Central memory CD4-positive, alpha-beta T cell (primary cell): Measurements from ENCODE around the gene PYGM.

Experiments
- DNase-seq: peaks from one replicate; pipeline ENCODE4 v3.0.0; 2022

PYGM gene

DNA sequence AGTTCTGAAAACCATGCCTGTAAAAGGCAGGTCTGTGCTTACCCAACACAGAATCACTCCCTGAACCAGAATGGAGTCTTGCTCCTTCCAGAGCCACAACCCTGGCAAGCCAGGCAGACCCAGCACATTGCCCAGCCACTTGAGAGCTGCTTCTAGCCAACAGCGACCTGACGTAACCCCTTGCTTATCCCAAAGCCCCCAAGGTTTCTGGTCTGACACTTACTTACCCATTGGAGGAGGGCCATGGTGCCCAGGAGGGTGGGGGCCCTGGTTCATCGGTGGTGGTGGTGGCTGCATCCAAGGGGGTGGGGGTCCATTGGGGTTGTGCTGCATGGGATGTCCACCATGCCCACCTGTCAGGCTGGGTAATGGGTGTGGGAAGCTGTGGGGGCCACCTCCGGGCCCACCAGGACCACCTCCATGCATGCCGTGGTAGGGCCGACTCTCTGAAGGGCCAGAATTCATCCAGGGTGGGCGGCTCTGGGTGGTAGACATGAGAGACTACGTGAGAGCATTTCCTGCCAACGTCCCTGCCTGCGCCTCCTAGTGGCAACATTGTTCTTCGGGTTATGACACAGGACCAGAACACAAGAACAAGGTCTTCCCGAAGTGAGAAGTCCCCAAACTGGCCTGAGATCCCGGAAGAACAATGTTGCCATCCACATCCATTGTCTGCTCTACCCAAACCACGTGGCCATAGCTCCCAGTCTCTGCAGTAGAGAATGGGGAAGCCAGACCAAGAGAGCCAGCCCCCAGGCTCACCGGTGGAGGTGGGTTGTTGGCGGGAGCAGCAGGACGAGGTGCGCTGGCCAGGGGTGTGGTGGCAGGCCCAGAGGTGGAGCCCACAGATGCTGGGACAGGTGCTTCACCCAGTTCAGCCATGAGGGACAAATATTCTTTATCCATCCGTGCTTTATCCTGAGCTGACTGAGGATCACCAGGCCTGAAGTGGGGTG, 7.8 kb upstream of the PYGM start:
- peak; percentile 70 for DNase-seq

DNA sequence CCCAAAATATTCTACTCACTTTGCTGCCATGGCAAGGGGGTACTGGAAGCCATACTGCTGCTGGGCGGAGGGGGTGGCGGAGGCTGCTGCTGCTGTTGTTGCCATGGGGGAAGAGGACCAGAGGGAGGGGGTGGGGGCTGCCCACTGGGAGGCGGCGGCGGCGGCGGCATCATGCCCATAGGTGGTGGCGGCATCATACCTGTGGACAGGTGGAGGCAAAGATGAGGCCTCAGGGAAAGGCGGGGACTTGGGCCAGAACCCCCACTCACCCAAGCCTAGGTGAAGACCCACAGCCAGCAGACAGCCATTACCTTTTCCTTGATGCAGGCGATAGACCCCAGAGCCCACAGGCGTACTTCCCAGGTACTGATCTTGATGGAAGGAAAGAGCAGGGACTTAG, 7.1 kb upstream of the PYGM start:
- DNase-seq = no peak

DNA sequence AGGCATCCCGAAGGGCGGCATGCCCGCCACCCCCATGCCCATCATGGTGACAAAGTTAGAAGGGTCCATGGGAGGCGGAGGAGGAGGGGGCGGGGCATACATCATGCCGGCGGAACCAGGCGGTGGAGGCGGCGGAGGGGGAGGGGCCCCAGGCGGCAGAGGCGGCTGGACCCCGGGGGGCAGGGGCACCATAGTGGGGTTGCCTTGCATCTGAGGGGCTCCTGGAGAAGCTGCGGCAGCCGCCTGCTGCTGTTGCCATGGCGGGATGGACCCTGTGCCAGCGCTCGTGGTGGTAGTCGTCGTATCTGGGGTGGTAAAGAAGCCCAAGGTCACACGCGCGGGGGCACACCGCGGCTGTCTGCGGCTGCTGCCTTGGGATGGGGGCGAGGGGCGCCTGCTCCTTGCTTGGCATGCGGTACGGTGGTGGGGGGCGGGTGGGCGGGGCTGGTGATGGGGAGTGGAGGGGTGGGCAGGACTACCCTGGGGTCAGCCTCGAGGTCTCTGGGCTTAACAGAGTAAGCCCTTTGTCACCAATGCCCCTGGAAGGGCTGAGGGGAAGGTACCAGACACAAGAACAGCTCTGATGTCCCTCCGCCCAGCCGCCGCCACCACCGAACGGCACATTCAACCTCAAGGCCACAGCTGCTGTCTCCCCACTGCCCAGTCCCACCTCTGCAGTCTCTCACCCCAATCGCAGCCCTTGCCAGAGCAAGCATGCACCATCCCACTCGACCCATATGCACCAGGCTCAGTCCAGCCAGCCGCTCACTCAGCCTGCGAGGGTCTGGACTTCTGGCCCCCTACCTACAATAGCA, 6.3 kb upstream of the PYGM start:
- no peak for DNase-seq

DNA sequence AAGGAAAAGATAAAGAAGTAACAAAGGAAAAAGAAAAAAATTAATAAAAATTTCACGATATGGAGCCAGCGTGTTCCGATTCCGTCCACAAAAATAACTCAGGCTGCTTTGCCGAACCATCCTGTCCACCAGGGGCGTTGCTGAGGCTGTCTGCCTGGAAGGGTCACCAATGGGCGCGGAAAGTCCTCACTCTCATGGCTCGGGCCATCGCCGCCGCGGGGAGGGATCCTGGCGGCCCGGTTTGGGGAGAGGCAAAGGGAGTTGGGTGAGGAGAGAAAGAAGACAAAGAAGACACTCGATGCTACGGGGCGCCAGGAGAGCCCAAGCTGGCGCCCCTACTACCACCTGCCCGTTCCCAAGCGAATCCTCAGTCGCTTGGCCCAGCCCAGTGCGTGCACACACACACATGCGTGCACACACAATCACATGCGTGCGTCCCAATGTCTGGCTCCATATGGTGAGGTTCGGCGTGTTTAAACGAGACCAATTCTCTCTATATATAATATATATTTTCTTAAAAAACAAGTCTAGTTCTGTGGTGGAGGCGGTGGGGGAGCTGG, 5.6 kb upstream of the PYGM start:
- no peak for DNase-seq

DNA sequence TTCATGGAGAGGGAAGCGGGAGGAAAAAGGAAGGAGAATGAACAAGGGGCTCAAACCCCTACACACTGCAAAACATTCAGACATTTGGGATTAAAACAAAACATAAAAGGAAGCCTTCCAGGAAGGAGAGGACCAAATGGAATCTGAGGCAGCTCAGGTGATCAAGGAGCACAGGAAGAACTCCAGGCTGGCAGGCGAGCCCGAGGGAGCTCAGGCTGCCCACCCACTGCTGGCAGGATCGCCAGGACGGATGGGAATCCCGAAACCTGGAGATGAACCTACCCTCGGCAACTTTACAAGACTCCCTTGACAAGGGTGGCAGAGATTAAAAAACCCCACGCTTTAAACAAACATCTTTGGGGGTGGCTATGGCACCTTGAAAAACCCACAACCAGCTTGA, 5.0 kb upstream of the PYGM start:
- no peak for DNase-seq

DNA sequence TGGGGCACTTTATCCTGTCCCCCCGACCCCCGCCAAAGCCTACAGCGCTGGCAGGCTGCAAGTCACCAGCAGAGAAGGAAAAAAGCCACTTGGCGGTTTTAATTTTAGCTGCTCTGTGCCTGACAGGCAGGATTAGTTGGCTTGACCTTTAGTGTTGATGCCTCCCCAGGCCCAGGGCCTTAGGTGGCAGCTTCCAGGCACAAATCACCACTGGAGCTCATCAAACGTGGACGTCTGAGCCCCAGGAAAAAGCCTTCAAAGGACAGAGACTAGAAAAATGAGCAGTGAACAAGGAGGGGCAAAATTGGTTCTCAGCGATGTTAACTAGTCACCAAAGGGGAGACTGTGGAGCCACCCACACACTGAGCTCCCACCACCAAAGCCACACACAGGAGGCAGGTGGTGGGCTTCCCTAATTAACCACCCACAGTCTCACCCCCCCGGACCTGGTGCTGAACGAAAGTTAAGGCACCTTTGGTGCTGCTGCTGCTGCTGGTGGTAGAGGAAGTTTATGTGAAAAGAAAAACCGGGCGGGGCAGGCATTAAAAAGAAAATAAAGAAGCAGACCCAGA, 4.4 kb upstream of the PYGM start:
- DNase-seq = peak; percentile 69

DNA sequence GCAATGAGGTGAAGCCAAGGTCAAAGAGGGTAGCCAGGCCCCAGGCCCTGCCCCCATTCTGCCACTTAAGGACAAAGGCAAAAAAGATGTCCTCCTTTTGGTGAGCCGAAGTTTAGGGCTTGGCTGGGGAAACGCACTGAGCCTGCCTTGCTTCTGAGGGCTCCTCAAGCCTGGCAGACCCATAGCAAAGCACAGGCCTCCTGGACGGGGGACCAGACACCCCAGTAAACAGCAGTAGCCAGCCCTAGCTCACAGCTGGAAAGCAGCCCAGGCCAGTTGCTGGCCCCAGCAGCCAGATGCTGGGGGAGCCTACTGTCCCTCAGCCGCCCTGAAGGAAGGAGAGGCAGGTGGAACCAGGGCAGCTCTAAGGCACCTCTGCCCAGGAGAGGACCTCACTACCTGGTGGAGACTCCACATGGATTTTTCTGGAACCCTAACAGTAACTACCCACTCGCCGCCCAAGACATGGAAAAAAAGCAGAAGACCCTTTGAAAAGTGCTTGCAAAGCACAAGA, 3.8 kb upstream of the PYGM start:
- DNase-seq = no peak

DNA sequence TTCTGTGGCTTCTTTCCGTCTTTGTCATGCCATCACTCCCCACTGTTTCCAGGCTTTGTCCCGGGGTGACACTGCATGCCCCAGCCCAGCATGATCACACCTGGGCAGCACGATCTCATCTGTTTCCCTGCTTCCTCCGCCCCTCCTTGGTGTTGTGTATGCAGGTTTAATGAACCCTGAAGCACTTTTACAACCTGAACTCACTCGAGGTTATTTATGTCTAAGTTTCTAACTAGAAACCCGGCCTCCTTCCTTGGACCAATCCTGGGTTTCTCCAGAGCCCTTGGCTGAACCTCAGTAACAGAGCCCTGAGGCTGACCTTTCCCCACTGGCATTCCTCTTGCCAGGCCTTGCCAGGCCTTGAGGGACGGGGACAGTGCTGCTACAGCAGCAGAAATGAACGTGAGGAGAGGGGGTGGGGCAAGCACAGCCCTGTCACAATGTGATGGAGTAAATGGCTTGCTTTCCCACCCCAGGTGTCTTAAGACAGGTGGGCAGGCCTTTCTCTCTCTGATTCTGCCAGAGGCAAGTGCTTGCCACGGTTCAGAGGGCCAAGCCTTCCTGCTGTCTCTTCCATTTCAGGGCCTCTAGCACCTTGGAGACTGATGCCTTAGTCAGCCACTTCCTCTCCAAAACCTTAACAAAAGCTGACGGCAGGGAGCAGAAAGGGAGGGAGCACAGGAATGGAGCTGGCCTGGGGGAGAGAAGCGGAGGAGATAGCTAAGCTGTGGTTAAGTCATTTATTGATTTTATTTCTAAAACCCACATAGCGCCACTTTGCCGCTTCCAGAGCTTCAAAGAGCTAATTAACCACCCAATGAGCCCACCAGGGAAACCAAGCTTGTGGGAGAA, 3.1 kb upstream of the PYGM start:
- DNase-seq = no peak

DNA sequence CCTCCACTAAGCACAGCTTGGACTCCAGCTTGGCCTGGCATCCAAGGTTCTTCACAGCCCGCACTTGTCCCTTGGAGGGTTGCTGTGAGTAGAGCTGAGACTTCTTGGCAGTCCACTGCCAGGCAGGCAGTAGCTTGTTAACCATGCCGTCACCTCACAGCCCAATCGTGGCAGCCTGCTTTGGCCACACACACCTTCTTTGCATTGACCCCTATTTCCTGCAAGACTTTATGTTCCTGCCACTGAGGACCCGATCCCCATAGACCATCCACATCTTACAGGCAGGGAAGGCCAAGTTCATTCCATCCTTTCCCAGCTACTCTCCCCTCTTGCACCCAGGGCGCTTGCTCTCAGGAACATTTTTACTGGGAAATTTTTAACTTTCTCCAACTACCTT, 2.5 kb upstream of the PYGM start:
- DNase-seq = no peak

DNA sequence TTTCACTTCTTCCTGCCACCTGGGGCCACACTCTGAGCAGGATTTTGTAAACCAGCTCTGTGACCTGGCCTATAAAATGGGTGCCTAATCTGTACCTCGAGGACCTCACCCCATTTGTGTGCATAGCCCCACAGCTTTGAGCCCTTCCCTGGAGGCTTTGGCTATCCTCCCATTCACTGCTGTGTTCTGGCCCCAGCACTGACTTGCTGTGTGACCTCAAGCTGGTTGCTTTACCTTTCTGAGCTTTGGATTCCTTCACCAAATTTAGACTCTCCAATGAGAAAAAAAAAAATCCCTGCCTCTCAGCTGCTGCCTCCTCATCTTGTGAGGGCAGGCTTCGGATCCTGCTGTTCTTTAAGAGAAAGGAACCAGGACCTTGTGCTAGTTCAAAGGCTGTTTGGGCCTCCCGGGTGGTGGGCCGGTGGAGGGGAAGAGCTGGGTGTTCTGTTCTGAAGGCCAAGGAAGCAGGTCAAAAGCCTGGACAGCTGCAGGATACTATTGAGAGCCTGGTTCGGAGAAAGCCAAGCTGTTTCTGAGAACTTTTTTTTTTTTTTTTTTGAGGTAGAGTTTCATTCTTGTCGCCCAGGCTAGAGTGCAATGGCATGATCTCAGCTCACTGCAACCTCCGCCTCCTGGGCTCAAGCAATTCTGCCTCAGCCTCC, 1.1 kb upstream of the PYGM start:
- no peak for DNase-seq

DNA sequence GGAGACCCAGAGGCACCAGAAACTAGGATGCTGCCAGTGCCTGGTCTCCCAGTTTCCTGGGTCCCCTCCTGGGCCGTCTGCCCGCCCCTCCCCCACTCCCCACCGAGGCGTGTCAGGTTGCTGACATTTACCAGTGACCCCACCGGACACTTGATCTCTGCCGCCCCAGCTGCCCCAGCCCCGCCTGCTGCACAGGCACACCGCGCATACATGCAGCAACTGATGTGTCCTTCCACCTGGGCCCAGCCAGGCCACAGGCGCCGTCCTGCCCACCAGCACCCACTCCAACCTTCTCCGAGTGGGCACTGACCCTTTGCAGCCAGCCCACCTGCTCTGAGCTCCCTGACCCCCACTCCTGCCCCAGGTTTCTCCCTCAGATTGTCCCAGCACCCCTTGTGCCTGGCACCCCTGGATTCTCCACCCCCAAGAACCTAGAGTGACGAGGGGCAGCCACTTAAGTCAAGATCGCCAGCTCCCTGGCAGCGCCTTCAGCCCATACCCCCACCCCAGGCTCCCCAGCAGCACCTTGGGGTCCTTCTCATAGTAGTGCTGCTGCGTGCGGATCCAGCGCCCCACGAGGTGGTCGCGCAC, 548 bp downstream of the PYGM start:
- no peak for DNase-seq

DNA sequence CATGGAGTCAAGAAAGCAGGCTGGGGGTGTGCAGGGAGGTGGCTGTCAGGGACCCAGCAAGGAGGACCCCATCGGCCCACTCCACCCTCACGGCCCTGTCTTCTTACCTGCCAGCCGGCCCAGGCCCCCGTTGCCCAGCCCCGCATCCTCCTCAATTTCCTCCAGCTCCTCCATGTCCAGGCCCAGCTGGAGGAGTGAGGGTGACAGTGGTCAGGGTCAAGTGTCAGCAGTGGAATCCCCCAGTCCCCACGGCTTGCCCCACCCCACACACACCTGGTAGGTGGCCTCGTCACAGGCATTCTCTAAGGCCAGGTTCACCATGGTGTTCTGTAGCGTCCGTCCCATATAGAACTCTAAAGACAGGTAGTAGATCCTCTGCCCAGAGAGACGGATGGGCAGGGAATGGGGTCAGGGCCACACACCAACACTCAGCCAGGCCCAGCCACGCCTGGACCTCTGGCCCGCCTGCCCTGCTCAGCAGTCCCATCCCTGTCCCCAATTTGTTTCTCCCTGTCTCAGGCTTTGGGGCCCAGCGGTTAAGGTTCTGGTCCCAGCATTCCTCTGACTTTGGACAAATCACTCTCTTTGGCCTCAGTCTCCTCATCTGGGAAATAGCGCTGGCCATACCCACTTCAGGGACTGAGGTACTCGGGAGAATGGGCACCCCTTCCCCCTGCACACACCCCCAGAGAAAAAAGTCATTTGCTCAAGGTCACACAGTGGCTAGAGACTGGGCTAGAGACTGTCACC, 1.3 kb downstream of the PYGM start:
- DNase-seq = no peak

DNA sequence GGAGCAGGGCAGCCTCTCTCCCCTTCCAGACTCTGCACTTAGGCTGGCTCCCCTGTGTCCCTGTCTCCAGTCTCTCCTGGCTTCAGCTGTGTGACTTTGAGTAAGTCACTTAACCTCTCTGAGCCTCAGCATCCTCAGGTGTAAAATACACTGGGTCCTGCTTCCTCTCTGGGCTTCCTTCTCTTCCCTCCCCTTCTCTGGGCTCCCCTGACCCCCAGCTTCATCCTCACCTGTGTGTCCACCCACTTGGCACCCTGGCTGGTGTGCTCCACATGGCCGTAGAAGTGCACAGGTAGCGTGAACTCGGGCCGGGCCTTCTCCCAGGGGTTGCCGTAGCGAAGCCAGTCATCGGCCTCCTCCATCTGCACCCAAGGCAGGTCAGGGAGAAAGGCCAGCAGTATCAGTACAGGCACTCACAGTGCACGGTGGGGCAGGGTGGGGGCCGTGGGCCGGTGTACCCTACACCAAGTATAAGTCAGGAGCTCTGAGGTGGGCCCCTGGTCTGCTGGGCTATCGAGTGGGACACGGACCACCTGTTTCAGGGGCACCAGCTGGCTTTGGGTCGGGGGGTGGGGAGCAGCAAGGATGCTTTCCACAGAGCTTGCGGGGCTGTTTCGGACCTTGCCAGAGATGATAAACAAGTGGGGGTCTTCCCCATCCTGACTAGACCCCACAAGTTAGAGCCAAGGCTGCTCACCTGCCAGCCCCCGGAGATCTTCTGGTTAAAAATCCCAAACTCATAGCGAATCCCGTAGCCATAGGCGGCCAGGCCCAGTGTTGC, 2.0 kb downstream of the PYGM start:
- no peak for DNase-seq

DNA sequence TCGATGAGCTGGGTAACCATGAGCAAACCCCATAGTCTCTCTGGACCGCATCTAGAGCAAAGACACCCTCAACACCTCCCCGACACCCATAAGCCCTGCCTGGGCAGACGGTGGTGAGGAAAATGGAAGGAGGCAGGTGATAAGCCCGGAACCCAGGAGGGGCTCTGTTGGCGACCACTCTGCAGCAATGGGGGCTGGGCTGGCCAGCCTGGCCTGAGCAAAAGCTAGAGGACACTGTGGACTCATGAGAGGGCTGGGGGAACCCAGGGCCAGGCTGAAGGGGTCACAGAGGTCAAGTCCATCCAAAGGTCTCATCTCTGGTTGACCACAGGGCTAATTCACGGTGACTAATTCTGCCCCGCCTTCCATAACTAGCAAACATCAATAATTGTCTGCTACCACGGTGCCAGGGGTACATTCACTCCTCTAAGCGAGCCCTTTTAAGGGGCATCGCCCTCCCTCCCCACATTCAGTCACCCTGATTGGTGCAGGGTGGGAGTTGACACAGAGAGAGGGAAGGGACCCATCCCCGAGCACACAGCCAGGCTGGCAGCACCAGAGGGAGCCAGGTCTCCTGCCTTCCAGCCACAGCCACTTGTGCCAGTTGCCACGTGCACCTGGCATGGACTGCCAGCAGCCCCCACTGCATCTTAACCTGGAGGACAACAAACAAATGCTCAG, 4.0 kb downstream of the PYGM start:
- no peak for DNase-seq

DNA sequence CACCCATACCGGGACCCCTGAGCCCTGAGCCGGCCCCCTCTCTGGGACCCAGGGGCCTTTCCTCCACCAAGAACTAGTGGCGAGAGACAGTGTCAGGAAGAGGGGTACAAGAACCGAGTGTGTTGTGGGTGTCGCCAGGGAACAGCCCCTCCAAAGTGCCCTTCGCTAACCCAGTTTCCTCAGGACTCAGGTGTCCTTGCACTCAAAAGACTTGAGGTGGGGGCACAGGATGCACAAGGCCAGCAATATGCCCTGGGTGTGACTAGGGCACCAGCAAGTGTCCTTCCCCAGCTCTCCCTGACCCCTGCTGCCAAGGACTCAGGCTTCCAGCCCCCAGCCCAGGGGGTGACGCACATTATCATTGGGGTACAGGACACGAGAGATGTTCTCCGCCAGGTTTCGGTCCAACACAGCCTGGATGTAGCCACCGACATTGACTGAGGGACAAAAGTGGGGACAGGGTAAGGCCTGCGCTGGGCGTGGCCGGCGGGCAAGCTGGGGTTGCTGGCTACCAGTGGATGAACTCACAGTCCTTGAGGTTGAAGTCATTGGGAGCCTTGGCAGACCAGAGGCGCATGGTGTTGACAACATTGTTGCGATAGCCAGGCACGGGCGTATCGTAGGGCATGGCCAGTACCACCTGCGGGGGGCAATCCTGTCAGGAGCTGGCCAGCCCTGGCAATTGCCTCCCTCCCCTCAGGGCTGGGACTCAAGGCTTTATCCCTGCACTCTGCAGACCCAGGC, 4.7 kb downstream of the PYGM start:
- DNase-seq = no peak

DNA sequence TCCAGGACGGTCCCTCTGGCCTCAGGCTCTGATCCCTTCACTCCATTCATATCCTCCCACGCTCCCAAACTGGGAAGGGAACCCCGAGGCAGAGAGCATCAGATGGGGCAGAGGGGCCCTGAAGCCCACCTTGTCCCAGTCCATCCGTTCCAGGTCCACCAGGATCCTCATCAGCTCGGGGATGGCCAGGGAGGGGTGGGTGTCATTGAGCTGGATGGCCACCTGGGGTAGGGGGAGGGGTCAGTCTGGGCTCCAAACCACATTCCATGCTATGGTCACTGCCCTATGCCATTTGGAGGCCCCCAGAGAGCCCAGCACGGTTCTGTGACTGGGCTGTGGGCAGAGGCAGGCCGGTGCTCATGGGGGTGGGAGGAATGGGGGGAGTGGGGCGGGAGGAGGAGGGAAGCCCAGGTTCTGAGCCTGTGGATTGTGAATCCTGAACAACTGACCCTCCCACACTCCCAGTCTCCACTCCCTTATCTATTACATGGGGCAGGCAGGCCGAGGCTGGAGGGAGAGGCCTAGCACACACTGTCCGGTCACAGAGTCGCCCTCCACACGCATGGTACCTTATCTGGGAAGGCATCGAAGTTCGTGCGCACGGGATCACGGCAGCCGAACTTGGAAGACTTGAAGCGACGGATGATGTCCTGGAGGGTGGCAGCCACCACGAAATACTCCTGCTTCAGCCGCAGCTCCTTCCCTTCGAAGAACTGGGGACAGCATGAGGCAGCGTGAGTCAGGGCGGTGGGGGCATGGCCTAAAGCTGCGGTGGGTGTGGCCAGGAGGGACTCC, 5.5 kb downstream of the PYGM start:
- no peak for DNase-seq
